ENCODE measurements around the gene CDAN1.

Gene CDAN1

GRCh38 chr15:42679285-42680141 is 57.4 kb downstream of the CDAN1 start:
- no peaks in the 10 kb centered on the region for H4K20me1 ChIP-seq (ENCODE audit: insufficient read depth, low read length, poor library complexity, severe bottlenecking)
- no peak overlapping the region for H2AFZ ChIP-seq (ENCODE audit: low read length)
- peaks cover 91% of the 10 kb centered on the region for H3K36me3 ChIP-seq (ENCODE audit: insufficient read depth, low read length)
- H3F3A ChIP-seq (ENCODE audit: low read depth) = no peaks in the 10 kb centered on the region
- no peaks in the 10 kb centered on the region for H3K9me3 ChIP-seq (ENCODE audit: insufficient read depth, low read depth, low read length)
- H3K4me2 ChIP-seq (ENCODE audit: low read depth, low read length, poor library complexity, severe bottlenecking) = no peak overlapping the region
- H3K79me2 ChIP-seq (ENCODE audit: insufficient read depth, low read length) = no peaks in the 10 kb centered on the region
- no peaks in the 10 kb centered on the region for H3K4me1 ChIP-seq (ENCODE audit: insufficient read depth, low read length, poor library complexity, severe bottlenecking)
- no peak overlapping the region for H3K9ac ChIP-seq (ENCODE audit: low read depth, low read length, poor library complexity, severe bottlenecking)
- no peak overlapping the region for H3K4me3 ChIP-seq (ENCODE audit: low read length, poor library complexity, severe bottlenecking)
- H3K9me2 ChIP-seq (replicated peaks; ENCODE audit: low read depth, low read length) = no peaks in the 10 kb centered on the region
- TF ChIP-seq EZH2phosphoT487 (IDR thresholded peaks at IDR 0.05; ENCODE audit: borderline replicate concordance) = no peak
- TF ChIP-seq, protein P1, sequence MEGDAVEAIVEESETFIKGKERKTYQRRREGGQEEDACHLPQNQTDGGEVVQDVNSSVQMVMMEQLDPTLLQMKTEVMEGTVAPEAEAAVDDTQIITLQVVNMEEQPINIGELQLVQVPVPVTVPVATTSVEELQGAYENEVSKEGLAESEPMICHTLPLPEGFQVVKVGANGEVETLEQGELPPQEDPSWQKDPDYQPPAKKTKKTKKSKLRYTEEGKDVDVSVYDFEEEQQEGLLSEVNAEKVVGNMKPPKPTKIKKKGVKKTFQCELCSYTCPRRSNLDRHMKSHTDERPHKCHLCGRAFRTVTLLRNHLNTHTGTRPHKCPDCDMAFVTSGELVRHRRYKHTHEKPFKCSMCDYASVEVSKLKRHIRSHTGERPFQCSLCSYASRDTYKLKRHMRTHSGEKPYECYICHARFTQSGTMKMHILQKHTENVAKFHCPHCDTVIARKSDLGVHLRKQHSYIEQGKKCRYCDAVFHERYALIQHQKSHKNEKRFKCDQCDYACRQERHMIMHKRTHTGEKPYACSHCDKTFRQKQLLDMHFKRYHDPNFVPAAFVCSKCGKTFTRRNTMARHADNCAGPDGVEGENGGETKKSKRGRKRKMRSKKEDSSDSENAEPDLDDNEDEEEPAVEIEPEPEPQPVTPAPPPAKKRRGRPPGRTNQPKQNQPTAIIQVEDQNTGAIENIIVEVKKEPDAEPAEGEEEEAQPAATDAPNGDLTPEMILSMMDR (conservative IDR thresholded peaks at IDR 0.05; ENCODE audit: low read length) = no peak
- no peaks in the 10 kb centered on the region for H3K27me3 ChIP-seq (ENCODE audit: insufficient read depth, low read length, poor library complexity, severe bottlenecking)

DNA sequence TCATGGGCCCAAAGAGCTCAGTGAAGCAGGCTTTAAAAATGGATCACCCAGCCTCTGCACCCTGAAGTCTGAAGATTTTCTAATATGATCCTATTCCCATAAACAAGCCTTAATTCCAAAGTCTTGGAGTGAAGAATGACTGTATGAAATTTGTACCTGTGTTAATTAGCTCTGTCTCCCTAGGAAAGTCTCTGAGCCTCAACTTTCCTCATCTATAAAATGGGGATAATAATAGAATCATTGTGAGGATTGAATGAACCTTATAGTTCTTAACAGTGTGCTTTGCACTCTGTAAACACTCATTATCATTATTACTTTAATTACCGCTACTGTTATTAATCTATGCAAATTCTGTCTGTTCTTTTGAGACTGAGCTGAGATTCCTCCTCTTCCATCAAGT is 61.9 kb downstream of the CDAN1 start:
- H3K4me3 ChIP-seq (ENCODE audit: low read length, poor library complexity, severe bottlenecking) = no peak overlapping the region
- H2AFZ ChIP-seq (ENCODE audit: low read length) = no peak overlapping the region
- TF ChIP-seq, protein P1 (conservative IDR thresholded peaks at IDR 0.05; ENCODE audit: low read length) = no peak
- no peaks in the 10 kb centered on the region for H3K27me3 ChIP-seq (ENCODE audit: insufficient read depth, low read length, poor library complexity, severe bottlenecking)
- H3K36me3 ChIP-seq (ENCODE audit: insufficient read depth, low read length) = peaks cover 64% of the 10 kb centered on the region; the same call in 1 of the 2 replicates
- H3K4me2 ChIP-seq (ENCODE audit: low read depth, low read length, poor library complexity, severe bottlenecking) = no peak overlapping the region
- H3K9me3 ChIP-seq (ENCODE audit: insufficient read depth, low read depth, low read length) = no peaks in the 10 kb centered on the region
- no peaks in the 10 kb centered on the region for H4K20me1 ChIP-seq (ENCODE audit: insufficient read depth, low read length, poor library complexity, severe bottlenecking)
- H3K9ac ChIP-seq (ENCODE audit: low read depth, low read length, poor library complexity, severe bottlenecking) = no peak overlapping the region
- no peaks in the 10 kb centered on the region for H3K9me2 ChIP-seq (replicated peaks; ENCODE audit: low read depth, low read length)
- no peaks in the 10 kb centered on the region for H3K4me1 ChIP-seq (ENCODE audit: insufficient read depth, low read length, poor library complexity, severe bottlenecking)
- H3K79me2 ChIP-seq (ENCODE audit: insufficient read depth, low read length) = no peaks in the 10 kb centered on the region
- H3F3A ChIP-seq (ENCODE audit: low read depth) = no peaks in the 10 kb centered on the region

DNA sequence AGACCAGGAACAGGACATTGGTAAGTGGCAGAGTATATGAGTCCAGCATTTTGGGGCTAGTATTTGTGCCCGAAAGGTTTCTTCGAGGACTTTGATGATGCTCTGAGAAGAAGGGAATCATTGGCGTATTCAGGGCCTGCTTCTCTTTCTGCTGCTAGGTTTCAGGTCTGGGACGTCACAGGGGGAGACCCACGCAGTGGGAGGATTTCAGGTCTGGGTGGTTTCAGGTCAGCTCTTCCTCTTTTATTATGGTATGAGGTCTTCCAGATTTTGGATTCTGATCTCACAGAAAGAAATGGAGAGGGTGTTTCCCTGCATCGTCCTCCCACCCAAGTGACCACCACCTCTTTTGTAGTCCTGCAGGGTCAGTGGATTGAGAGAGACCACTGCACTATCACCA is 62.5 kb downstream of the CDAN1 start:
- H3K4me1 ChIP-seq (ENCODE audit: insufficient read depth, low read length, poor library complexity, severe bottlenecking) = no peaks in the 10 kb centered on the region
- no peaks in the 10 kb centered on the region for H4K20me1 ChIP-seq (ENCODE audit: insufficient read depth, low read length, poor library complexity, severe bottlenecking)
- H3K4me2 ChIP-seq (ENCODE audit: low read depth, low read length, poor library complexity, severe bottlenecking) = no peak overlapping the region
- H3K79me2 ChIP-seq (ENCODE audit: insufficient read depth, low read length) = no peaks in the 10 kb centered on the region
- H2AFZ ChIP-seq (ENCODE audit: low read length) = no peak overlapping the region
- H3K9ac ChIP-seq (ENCODE audit: low read depth, low read length, poor library complexity, severe bottlenecking) = no peak overlapping the region
- H3K9me3 ChIP-seq (ENCODE audit: insufficient read depth, low read depth, low read length) = no peaks in the 10 kb centered on the region
- no peak for TF ChIP-seq EZH2phosphoT487 (IDR thresholded peaks at IDR 0.05; ENCODE audit: borderline replicate concordance)
- peaks cover 60% of the 10 kb centered on the region; the same call in 1 of the 2 replicates for H3K36me3 ChIP-seq (ENCODE audit: insufficient read depth, low read length)
- H3F3A ChIP-seq (ENCODE audit: low read depth) = no peaks in the 10 kb centered on the region
- H3K9me2 ChIP-seq (replicated peaks; ENCODE audit: low read depth, low read length) = no peaks in the 10 kb centered on the region
- H3K4me3 ChIP-seq (ENCODE audit: low read length, poor library complexity, severe bottlenecking) = no peak overlapping the region
- H3K27me3 ChIP-seq (ENCODE audit: insufficient read depth, low read length, poor library complexity, severe bottlenecking) = no peaks in the 10 kb centered on the region
